WI38 (cell line): Measurements from ENCODE around the gene TCFL5.

Source experiments
- H3K4me3 ChIP-seq: 2 replicates; pipeline ENCODE4 v1.5.1; 2011; ENCODE audit warnings: low read depth, mild to moderate bottlenecking, control low read depth, low read length
- TF ChIP-seq, protein P1 (sequence below): IDR thresholded peaks from 2 replicates; pipeline ENCODE4 v1.5.1; 2012; ENCODE audit warnings: low read depth, mild to moderate bottlenecking, control low read depth, low read length

The TCFL5 gene

DNA sequence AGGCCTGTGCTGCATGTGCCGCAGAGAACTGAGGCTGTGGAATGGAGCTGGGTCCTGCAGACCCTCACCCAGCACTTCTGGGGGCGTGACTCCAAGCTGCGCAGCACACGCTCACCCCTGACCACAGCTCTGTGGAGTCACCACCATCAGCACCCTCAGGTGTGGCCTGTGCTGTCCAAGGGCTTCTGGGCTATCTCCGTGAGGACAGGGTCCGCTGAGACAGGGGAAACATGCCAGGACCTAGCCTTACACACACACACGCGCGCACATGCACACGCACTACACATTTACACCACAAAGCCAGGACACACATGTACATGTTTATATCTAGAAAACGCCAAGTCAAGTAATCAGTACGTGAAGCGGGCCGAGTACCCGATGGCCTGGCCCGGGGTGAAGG, 26.8 kb upstream of the TCFL5 start:
- no peak overlapping the region for H3K4me3 ChIP-seq

DNA sequence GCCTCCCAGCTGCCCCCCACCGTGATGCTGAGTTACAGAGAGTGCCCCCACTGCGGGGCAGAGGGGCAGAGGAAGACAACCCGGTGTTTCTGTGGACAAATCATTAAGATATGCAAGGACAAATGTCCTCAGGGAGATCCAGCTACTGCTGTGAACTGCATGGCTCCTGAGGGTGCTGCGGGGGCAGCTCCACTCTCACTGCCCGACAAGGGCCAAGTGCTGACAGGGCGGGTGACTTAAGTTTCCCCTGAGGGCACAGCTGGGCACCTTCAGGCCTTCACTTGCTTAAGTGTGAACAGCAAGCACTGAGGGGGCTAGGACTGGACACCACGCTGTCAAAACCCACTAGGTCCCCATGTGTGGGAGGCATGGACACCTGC, 26.2 kb upstream of the TCFL5 start:
- no peak overlapping the region for H3K4me3 ChIP-seq
- TF ChIP-seq, protein P1, sequence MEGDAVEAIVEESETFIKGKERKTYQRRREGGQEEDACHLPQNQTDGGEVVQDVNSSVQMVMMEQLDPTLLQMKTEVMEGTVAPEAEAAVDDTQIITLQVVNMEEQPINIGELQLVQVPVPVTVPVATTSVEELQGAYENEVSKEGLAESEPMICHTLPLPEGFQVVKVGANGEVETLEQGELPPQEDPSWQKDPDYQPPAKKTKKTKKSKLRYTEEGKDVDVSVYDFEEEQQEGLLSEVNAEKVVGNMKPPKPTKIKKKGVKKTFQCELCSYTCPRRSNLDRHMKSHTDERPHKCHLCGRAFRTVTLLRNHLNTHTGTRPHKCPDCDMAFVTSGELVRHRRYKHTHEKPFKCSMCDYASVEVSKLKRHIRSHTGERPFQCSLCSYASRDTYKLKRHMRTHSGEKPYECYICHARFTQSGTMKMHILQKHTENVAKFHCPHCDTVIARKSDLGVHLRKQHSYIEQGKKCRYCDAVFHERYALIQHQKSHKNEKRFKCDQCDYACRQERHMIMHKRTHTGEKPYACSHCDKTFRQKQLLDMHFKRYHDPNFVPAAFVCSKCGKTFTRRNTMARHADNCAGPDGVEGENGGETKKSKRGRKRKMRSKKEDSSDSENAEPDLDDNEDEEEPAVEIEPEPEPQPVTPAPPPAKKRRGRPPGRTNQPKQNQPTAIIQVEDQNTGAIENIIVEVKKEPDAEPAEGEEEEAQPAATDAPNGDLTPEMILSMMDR = no peak

More for the DNA sequence above, 26.8 kb upstream of the TCFL5 start:
- TF ChIP-seq, protein P1 = no peak

DNA sequence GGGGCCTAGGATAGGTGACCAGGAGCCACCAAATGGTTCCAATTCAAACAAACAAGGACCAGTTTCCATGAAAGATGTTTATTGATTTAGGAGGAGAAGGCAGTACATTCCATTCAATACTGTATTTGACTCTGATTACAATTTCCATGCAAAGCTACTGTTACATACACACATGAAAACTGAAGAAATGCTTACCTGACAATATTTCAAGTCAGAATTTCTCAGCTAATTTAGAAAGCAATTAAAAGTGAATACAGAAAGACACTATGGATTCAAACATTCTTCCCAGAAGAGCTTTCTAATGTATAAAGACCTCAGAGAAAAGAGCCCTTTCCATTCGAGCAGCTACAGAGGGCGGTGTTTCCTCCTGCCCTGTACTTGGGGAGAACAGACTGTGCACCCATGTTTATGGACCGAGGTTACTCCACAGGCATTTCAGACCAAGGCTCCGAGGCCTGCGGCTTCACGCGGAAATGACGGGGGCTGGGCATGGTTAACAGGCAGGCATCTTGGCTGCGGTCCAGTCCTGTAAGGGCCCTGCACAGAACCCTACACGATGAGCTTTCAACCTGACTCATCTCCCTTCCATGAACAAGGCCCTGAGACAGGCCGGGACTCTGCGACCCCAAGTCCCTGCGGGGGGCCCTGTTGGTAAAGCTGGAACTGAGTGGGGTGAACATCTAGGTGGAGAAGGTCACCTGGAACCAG, 25.7 kb upstream of the TCFL5 start:
- no peak overlapping the region for H3K4me3 ChIP-seq

DNA sequence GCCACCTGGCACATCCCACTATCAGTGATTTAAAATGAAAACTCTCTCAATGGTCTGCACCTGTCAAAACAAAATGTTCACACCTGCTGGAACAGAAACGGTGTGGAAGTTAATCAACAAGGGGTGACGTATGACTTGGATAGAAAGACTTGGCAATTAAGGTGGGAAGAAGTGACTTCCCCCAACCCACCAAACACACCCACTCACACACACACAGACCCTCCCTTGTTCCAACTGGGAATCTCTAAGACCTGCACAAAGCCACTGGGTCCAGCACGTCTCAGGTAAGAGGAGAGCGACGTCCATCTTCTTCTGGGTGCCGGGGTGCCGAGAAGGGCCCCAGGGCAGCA, 25.1 kb upstream of the TCFL5 start:
- TF ChIP-seq, protein P1 = no peak
- H3K4me3 ChIP-seq = no peak overlapping the region

More for the DNA sequence above, 25.7 kb upstream of the TCFL5 start:
- TF ChIP-seq, protein P1 = no peak

DNA sequence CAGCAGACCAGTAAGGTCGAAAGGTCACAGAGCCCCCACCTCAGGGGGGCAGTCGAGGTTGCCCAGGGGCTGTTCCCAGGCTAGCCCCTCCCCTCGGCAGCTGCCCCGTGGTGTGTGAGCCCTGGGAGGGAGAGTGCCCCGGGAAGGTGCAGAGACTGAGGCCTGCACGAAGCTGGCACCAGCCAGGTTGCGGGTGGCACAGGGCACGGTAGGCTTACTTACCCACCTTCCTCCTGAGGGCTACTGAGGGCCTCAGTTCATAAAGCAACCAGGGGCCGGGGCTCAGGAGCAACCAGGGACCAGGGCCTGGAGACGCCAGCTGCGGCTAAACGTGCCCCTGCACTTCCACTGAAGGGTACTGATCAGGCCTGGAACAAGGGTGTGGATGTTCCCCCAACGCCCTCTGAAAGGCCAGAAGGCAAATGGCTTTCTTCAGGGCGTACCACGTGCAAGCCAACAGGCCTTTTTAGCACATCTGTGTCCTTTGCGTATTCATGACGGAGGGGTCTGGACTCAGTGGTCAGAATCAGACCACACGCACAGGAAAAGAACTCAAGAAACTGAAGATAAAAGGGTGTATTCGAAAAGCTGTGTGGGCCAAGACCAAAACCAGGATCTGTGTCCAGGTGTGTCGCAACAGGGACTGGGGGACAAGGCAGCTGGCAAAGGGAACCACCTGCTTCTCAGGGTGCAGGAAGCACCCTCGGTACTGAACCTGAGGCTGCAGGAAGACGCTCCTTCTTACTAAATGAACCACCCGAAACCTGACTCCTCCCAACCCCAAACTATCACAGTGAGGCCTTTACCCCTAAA, 24.5 kb upstream of the TCFL5 start:
- no peak overlapping the region for H3K4me3 ChIP-seq
- TF ChIP-seq, protein P1 = no peak

DNA sequence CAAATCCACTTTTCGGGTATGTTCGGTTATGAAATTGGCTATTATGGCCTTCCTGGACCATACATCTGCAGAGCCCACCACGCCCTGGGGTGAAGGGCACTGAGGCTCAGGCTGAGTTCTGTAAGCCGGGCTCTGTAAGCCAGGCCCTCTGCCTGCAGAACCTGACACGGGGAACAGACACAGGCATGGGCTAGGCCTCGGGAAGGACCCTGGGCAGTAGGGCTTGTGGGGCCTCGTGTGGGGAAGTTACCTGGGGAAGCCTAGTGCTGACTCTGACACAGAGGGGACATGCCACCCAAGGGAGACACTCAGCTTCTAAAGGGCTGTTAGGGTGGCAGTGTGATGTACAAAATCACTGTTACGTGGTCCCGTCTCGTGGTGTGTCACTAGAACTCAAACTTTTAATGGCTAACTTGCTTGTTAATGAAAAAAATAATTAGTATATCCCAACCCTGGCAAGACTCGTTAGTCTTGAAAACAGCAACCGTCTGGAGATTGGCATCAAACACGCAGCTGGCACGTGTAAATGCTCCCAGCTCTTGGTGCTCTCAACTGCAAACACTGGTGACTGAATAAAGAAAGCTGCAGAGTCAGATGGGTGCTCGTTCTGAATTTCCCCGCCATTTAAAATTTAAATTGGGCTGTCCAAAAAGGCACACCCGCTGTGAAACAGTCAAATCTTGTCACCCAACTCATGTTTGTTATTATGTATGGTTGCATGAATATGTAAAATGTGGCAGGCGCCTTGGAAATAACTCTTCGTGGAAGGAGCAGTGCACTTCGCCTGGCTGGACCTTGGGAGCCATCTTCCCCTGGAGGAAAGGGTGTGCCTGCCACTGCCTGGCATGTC, 23.6 kb upstream of the TCFL5 start:
- H3K4me3 ChIP-seq = no peak overlapping the region
- TF ChIP-seq, protein P1 = no peak
